GM12875 (cell line): ENCODE data around the gene SARM1.

Experiments
- H3K4me3 ChIP-seq: one replicate; pipeline ENCODE4 v1.5.1; 2011; ENCODE audit warnings: low read depth, low read length, control low read depth
- TF ChIP-seq, protein P1 (sequence below): IDR thresholded peaks from 2 replicates; pipeline ENCODE4 v1.5.1; 2011; ENCODE audit warnings: low read depth, mild to moderate bottlenecking, control low read depth, inconsistent platforms, low read length, moderate library complexity, borderline replicate concordance; ENCODE audit not compliant: insufficient read depth

The SARM1 gene

DNA sequence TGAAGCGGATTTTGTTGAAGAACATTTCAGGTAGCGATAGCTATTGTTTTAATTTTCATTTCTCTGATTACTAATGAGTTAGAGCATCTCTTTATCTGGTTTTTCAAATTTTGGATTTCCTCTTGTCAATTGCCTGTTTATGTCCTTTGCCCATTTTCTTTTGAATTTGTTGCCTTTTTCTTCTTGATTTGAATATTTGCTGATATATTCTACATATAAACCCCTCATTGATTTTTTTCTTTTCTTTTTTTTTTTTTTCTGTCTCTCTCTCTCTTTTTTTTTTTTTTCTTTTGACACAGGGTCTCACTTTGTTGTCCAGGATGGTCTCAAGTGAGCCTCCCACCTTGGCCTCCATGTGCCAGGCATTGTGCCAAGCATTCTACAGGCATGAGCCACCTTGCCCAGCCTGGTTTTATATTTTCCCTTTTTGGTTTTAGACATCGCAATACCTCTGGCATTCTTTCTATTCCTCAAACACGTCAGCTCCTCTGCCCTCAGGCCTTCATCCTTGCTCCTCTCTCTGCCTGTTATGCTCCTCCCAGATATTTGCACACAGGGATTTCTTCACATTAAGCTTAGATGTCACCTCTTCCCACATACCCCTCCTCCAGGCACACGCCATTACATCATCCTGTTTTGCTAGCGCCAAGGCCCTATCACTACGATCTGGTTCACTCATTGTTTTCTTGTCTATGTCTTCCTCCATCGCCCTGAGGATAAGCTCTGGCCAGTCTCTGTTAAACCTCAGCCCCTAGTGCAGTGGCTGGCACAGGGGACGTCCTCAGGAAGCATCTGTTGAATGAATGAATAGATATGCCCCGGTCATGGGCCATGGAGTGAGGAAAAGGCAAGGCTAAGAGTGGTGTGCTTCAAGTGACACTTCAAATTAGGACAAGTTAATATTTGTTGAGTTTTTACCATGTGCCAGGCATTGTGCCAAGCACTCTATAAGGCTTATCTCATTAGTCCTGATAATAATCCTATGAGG lies 8.6 kb downstream of the SARM1 start:
- TF ChIP-seq, protein P1, sequence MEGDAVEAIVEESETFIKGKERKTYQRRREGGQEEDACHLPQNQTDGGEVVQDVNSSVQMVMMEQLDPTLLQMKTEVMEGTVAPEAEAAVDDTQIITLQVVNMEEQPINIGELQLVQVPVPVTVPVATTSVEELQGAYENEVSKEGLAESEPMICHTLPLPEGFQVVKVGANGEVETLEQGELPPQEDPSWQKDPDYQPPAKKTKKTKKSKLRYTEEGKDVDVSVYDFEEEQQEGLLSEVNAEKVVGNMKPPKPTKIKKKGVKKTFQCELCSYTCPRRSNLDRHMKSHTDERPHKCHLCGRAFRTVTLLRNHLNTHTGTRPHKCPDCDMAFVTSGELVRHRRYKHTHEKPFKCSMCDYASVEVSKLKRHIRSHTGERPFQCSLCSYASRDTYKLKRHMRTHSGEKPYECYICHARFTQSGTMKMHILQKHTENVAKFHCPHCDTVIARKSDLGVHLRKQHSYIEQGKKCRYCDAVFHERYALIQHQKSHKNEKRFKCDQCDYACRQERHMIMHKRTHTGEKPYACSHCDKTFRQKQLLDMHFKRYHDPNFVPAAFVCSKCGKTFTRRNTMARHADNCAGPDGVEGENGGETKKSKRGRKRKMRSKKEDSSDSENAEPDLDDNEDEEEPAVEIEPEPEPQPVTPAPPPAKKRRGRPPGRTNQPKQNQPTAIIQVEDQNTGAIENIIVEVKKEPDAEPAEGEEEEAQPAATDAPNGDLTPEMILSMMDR, result no peak

DNA sequence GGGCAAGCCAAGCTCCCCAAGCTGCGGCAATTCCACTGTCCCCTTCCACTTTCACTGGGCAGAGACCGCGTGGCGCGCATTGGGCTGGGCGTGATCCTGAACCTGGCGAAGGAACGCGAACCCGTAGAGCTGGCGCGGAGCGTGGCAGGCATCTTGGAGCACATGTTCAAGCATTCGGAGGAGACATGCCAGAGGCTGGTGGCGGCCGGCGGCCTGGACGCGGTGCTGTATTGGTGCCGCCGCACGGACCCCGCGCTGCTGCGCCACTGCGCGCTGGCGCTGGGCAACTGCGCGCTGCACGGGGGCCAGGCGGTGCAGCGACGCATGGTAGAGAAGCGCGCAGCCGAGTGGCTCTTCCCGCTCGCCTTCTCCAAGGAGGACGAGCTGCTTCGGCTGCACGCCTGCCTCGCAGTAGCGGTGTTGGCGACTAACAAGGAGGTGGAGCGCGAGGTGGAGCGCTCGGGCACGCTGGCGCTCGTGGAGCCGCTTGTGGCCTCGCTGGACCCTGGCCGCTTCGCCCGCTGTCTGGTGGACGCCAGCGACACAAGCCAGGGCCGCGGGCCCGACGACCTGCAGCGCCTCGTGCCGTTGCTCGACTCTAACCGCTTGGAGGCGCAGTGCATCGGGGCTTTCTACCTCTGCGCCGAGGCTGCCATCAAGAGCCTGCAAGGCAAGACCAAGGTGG lies 9.8 kb downstream of the SARM1 start:
- TF ChIP-seq, protein P1, result peak; percentile 67
- H3K4me3 ChIP-seq, result peak overlapping the region; percentile 21

More for the DNA sequence above, 8.6 kb downstream of the SARM1 start:
- no peak overlapping the region for H3K4me3 ChIP-seq

DNA sequence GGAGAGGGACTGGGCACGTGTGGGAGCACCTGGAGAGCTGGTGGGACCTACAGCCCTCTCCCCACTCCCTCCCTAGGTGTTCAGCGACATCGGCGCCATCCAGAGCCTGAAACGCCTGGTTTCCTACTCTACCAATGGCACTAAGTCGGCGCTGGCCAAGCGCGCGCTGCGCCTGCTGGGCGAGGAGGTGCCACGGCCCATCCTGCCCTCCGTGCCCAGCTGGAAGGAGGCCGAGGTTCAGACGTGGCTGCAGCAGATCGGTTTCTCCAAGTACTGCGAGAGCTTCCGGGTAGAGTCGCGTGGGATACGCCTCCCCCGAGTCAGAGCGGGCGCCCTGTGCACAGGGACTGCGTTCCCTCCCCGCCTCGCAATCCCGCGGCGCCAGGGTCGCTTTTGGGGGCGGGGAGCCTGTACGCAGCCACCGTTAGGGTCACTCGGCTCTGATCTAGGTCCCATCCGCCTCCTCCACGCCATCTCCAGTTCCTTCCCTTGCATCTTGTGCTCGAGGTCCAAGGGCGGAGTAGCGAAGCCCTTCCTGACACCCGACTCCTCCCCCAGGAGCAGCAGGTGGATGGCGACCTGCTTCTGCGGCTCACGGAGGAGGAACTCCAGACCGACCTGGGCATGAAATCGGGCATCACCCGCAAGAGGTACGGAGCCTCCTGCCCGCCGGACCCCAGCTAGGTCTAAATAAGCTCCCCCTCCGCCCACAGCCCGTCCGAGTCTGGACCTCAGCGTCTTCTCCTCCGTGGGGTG lies 13.0 kb downstream of the SARM1 start:
- peak overlapping the region; percentile 71 for H3K4me3 ChIP-seq
- TF ChIP-seq, protein P1, result no peak

DNA sequence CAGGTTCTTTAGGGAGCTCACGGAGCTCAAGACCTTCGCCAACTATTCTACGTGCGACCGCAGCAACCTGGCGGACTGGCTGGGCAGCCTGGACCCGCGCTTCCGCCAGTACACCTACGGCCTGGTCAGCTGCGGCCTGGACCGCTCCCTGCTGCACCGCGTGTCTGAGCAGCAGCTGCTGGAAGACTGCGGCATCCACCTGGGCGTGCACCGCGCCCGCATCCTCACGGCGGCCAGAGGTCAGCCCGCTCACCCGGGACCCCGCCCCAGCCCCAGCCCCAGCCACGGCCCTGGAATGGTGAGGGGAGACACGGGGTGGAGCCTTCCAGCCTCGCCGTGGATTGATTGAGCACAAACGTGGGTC lies 13.5 kb downstream of the SARM1 start:
- TF ChIP-seq, protein P1, result no peak
- peak overlapping the region; percentile 71 for H3K4me3 ChIP-seq

DNA sequence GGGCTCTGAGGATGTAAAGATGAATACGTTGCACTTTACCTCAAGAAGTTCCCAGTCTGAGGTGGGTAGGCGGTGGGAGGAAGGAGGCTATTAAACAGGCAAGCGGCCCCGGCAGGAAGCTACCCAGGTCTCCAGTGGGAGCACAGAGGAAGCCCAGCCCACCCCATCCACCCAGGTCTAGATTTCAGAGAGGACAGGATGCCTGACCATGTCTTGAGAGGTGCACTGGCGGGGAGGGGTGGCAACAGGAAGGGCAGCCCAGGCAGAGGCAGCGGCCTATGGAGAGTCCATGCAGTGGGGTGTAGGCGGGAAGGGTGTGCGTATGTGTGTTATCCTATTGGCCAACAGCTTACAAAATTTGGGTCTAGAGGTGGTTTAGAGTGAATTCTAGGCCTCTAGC lies 13.9 kb downstream of the SARM1 start:
- TF ChIP-seq, protein P1, result no peak
- peak overlapping the region; percentile 71 for H3K4me3 ChIP-seq

DNA sequence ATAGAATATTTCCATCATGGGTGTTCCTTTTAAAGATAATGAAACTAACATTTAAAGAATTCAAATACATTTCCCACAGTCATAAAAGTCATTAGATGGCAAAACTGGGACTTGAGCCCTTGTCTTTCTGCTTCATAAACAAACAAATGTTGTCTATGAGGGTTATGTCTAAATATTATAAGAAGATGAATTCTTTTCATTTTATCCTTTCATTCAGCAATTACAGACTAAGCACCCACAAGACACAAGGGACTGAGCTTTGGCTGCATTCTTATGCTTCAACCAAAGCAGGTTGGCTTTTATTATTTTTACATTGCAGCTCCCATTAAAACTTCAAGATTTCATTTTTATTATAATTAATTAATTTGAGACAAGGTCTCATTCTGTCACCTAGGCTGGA lies 14.9 kb downstream of the SARM1 start:
- H3K4me3 ChIP-seq, result no peak overlapping the region
- TF ChIP-seq, protein P1, result no peak
